ENCODE measurements around the gene RHBDD1.

Gene RHBDD1, protein sequence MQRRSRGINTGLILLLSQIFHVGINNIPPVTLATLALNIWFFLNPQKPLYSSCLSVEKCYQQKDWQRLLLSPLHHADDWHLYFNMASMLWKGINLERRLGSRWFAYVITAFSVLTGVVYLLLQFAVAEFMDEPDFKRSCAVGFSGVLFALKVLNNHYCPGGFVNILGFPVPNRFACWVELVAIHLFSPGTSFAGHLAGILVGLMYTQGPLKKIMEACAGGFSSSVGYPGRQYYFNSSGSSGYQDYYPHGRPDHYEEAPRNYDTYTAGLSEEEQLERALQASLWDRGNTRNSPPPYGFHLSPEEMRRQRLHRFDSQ

DNA sequence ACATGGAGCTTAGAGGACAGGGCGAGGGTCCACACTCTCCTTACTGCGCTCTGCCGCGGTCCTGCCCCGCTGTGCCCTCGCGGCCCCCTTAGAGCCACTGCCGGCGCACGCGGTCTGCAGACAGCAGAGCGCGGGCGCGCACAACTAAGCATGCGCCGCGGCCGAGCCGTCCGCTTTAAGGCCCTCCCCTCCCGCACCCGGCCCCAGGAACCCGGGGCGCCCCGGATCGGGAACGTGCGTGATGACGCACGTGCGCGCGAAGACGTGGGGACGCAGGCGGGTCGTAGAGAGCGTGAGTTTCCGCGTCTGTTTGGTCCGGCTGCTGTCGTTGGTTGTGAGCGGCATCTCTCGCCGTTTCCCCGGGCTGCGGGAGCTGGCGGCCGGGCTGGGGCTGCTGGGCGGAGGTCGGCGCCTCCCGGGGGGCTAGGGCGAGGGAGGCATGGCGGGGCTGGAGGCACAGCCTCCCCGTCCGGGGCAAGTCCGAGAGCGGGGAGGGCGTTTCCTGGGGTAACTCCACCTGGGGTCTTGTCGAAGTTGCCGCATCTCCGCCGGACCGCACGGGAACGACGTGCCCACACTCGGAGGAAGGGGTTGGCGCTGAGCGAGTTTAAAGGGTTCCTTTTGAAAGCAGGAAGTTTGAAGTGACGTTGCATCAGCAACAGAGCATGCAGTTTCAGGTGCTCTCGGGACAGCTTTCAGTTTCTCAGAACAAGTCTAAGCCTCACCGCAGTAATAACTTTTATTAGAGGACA lies at the start of gene RHBDD1:
Gene RHBDD1, plus strand, starts transcription at position 259 of the 752 bp plus-strand sequence. CDS start 28,640 bp downstream, outside the sequence.
- peak; percentile 93 for DNase-seq (ENCODE audit: low spot score)

DNA sequence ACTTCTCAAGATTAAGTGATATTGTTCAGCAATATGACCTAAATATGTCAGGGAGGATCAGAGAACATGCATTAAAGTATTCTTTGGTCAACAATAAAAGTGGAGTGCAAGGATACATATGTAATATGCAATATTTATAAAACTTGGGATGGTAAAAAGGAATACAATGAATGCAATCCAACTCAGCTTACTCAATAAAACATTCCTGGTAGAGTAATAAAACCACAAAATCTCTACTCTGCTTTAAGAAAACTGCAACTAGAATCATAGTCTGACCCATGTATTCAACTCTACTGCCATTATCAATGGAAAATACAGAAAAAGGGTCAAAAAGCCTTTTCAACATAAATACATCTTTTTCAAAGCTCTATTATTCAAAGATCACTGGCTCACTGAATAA lies 47.8 kb upstream of the RHBDD1 start:
- DNase-seq (ENCODE audit: low spot score): no peak

DNA sequence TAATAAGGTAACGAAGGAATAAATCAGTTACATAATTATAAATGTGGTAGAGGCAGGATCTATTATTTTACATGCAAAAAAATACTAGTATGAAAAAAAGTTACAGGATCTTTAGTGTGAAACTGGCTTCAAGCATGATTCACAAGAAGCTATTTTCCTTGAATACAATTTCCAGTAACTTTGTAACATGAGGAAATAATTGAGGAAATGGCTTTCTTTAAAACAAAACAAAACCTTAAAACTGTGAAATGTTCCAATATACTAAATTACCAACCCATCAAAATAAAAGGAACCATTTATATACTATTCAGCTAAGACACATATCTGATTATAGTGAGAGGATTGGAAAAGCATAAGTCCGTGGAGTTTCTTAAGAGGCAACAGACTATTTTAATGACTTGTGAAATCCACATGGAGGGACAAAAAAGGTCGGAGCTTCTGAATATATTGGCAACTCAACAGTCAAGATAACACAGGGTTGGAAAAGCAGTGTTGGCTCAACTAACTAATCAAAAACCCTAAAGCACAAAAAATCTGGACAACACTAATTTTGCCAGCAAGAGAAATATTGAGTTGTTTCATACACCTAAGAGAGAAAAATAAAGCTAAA lies 46.9 kb upstream of the RHBDD1 start:
- DNase-seq (ENCODE audit: low spot score): no peak

DNA sequence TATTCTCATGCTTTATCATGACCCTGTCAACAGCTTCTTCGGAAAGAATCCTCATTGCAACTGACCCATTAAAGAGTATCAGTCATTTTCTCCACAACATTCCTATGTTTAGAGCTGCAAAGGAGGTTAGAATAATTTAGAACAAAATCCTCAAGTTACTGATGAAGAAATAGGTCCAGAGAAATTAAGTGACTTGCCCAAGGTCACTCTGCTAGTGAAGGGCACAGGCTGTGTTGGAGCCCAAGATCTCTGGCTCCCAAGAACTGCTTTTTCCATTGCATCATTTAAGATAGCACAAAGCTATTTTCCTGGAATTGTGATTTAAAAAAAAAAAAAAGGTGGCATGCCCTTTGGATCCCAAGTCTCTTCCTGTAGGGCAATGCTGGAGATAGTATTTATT lies 45.8 kb upstream of the RHBDD1 start:
- DNase-seq (ENCODE audit: low spot score): no peak

DNA sequence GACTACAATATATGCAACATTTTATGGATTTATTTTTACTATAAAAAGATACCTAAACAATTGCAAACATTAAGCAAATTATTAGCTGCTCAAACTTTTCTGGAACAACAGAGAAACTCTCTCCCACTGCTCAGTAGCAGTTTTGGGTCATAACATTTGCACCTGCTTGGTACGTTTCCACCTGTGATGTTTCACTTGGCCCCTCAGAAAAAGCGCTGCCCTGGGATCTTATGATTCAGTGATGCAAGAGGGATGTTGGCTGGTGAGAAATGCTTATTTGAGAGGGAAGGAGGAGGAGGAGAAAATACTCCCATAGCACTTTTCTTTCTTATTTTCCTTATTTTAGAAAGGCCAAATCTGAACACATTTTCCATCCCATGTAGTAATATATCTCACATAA lies 45.4 kb upstream of the RHBDD1 start:
- DNase-seq (ENCODE audit: low spot score): peak; percentile 15

DNA sequence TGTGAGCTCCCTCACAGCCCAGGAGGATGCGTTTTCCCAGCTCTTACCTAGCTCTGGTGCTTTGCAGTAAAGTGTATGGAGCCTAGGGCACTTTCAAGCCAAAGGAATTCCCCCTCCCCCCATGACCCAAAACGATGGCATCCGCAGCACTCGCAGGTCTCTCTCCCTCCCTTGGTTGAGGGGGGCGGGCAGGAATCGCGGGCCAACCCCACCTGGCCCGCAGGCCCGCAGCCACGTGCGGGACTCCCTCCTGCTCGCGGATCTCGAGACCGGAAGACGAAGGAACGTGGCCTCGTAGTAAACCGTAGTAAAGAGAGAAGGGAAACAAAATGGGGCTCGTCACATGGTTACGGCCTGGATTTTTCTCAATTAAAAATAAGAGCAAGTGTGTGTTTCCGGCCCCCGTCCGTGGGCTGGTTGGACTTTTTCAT lies 44.8 kb upstream of the RHBDD1 start:
- peak; percentile 77 for DNase-seq (ENCODE audit: low spot score)

DNA sequence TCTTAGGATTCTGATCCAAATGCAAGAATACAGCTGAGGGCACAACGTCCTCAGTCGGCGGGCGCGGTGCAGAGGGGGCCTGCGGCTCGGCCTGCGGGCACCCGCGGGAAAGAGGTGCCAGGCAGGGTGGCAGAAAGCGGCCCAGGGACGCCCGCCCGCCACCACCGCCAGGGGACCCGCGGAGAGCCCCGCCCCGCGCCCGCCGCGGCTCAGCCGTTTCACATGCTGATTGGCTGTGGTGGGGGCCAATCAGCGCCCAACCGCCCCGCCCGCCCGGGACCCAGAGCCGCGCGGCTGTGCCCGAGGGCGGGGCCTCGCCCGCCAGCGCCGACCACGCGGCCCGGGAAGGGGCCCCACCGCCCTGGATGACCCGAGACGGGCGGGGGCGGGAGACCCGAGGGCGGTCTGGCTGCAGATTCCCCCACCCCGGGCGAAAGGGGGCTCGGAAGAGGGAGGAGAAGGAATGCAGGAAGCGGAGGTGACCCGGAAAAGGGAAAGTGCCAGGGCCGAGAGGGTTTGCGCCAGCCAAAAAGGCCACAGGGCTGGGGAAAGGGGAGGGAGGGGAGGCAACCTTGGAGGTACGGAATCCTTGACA lies 44.3 kb upstream of the RHBDD1 start:
- DNase-seq (ENCODE audit: low spot score): peak; percentile 84

DNA sequence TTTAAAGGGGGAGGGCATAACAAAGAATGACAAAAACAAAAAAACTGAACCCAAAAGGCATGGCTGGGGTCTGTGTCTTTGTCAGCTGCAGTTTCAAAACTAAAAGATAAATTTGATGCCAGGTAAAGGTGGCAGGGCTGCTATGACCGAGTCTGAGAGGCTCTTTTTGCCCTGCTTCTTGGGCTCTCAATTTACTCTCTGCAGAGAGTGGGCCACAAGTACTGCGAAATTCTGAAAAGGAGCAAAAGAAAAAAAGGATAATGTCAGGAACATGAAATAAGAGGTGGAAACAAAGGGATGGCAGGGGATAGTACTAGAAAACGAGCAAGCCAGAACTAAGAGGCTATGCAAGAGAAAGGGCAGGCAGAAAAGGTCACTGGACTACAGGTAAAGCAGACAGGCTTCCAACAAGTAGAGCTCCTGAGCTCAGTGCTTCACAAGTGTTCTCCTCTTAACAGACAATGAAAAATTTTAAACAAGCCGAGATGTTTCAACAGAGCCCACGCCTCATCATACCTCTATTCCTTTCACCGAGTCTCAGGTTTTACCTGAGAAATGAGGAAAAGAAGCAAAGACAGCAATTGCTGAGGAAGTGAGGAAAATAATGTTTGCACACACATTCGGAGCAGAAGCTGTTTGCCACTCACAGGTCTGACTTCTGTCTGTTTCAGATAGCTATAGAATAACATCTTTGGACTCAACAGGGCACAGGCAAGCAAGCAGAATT lies 43.5 kb upstream of the RHBDD1 start:
- DNase-seq (ENCODE audit: low spot score): peak; percentile 60

DNA sequence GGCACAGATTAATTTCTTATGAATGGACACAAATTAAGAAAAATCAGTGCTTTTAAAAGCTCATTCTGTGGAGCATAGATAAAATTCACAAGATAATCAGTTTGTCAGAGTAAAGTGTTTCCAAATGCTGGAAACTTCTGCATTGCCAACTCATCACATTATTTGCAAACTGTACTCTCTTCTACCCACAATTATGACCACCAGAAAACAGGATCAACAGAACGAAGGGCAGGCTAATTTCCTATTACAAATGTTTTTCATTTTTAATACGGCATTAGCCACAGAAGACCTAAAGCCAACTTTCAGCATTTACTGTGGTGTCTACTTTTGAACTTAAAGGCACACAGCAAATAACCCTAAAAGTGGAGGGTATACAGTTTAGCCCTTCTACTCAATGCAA lies 42.2 kb upstream of the RHBDD1 start:
- DNase-seq (ENCODE audit: low spot score): peak; percentile 33

DNA sequence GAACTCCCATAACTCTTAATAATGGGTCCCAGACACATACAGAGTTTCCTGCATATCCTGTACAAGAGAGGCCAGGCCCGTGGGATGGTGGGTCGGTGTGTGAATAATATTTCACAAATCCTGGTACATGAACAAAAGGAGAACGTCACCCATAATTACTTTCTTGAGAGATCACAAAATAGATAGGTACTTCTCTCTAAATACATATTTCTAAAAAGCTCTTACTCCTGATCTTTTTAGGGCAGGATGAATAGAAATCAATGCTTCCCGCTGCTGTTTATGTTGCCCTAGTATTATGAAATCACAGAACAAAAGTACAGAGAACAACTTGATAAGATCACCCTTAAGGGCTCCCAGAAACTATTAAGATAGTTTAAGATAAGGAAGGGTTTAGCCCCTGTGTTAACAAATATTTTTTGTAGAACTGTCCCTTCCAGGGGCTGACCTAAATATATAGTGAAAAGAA lies 41.6 kb upstream of the RHBDD1 start:
- no peak for DNase-seq (ENCODE audit: low spot score)

DNA sequence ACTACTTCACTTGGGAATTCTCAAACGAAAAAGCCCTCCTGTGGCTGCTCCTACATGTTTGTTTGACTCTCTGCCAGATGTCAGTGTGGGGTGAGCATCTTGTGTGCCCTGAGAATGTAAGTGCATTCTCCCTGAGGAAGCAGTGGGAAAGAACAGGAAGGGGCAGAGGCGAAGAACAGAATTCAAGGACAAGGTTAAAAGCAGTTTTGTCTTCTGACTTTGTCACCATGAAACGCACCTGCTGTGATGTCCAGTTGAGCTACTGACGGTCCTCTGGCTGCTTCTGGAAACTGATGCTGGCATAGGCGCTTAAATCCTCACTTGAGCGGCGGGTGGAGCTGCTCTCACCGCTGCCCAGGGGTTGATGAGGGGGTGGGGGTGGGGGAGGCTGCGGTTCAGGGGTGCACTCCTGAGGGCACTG lies 41.1 kb upstream of the RHBDD1 start:
- DNase-seq (ENCODE audit: low spot score): peak; percentile 63

DNA sequence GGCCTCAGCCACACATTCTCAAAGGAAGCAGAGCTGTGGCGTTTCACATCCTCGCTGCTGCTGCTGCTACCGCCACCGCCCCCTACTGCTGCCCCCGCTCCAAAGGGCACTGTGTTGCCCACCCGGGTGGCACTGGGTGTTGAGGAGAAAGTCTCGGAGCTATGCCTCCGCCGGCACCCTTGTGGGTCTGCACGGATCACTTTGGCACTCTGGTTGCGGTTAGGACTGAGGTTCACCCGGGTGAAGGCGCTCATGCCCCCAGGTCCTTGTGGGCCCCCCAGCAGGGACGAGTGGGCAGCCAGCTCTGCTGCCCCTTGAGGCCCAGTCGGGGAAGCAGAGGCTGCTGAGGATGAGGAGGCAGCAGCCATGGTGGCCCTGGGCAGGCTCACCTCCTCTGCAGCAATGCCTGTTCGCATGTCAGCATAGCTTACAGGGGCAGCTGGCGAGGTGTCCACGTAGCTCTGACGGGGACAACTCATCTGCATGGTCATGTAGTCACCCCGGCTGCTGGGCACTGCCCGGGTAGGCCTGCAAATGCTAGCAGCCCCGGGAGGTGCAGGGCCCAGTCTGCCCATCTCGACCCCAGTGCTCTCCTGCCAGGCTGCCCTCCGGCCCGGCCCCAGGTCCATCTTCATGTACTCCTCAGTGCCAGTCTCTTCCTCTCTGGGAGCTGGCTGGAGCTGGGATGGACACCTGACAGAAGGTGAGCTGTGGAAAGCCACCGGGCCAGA lies 40.4 kb upstream of the RHBDD1 start:
- peak; percentile 19 for DNase-seq (ENCODE audit: low spot score)

DNA sequence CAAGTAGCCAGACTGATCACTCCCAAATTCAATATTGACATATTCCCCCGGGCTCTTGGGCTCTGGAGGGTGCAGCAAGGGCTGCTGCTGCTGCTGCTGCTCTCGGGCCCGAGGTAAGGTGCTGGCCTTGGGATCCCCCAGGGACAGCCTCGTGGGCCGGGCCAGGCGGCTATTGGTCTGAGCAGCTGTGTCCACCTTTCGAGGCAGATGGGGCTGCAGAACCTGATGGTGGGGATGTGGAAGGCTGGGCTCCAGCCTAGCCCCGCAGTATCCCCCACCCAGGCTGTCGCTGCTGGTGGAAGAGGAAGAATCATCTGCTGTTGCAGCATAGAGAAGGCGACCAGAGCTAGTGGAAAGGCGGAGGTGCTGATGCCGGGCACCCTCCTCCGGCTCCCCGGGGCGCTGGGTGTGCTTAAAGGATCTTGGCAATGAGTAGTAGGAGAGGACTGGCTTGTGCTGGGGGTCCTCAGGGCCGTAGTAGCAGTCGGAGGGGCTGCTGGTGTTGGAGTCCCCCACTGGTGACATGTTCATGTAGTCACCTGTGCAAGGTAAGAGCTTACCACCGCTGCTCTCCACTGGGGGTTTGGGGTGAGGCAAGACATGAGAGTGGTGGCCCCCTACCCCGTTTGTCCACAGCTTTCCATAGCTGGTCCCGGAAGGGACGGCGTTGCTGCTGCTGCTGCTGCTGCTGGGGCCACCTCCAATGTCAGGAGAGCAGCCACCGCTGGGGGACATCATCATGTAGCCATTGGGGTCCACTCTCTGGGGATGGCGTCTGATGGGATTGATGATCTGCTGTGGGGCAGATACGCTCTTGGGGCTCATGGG lies 39.6 kb upstream of the RHBDD1 start:
- DNase-seq (ENCODE audit: low spot score): no peak

DNA sequence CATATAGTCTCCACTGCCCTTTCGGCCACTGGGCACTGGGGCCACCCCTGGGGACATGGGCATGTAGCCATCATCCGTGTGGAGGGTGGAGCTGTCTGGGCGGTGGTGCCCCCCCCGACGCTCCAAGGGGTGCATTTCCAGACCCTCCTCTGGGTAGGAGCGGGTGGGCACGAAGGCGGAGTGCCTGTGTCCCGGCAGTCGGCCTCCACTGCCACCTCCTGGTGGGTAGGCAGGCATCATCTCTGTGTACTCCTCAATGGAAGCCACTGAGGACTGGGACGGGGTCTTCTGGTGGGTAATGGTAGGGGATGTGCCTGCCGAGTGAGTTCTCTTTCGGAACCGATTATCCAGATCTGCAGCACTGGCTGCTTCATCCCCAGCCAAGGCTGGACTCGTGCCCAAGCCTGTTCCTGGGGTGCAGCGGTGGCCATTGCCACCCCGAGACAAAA lies 39.0 kb upstream of the RHBDD1 start:
- DNase-seq (ENCODE audit: low spot score): no peak

DNA sequence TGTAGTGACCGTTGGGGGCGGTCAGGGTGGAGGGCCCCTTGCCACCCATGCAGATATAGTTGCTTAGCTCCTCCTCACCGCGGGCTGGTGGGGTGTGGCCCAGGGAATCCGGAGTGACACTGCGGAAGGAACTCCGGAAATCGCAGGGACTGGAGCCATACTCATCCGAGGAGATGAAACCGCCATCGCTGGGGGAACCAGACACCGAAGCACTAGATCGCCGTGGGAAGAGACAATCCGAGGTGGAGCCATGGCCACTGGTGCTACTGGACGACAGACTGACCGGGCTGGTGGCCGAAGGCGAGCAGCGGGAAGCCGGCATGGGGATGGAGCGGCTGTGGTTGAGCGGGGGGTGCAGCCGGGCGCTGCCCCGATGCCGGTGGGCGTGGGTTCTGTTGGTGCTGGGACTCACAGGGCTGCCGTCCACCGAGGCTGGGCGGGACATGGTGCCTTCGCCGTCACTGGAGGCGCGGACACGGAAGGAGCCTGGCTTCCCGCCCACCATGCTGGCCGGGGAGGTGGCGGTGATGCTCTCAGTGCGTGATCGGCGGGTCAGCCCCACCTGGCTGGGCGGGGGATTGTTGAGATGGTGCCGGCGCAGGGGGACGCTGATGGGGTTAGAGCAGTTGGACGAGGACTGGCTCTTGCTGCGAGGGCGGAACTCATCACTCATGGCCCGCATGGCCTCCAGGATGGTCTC lies 38.4 kb upstream of the RHBDD1 start:
- no peak for DNase-seq (ENCODE audit: low spot score)

DNA sequence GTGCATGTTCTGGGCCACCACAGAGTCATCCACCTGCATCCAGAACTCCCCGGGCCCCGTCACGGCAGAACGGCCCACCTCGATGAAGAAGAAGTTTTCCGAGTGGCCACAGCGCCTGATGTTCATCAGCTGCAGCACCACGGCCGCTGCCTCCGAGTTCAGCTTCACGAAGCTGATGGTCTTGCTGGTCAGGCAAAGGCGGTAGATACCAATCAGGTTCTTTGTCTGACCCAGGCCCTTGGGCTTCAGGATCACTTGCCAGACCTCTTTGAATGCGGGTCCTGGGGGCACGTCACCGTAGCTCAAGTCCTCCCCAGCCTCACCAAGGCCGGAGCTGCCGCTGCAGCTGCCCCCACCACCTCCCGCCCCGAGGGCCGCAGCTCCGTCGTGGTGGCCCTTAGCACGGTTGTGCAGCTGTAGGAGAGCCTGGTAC lies 37.8 kb upstream of the RHBDD1 start:
- DNase-seq (ENCODE audit: low spot score): no peak

DNA sequence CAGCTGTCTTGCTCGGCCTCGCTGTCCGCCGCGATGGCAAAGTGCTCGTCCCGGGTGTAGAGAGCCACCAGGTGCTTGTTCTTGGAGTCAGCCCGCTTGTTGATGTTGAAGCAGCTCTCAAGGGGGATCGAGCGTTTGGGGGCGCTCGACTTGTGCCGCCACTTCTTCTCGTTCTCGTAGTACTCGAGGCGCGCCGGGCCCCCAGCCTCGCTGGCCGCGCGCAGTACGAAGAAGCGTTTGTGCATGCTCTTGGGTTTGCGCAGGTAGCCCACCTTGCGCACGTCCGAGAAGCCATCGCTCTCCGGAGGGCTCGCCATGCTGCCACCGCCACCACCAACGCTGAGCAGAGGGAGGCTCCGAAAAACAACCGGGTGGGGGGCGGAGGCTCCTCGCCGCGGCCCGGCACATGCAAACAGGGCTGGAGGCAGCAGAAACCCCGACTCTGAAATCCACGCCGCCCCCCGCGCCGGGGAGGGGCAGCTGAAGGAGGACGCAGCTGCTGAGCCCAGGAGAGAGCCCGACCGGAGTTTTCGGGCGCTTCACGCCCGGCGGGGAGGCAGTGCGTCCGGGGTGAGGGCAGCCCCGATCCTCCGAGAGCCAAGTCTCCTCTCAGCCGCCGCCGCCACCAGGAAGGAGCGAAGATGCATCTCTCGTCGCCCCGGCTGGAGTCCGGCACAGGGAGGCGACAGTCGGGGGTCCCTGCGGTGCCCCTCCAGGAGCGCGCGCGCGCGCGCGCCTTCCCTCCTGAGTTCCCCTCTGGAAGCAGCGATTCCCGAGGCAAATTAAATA lies 37.2 kb upstream of the RHBDD1 start:
- peak; percentile 77 for DNase-seq (ENCODE audit: low spot score)

DNA sequence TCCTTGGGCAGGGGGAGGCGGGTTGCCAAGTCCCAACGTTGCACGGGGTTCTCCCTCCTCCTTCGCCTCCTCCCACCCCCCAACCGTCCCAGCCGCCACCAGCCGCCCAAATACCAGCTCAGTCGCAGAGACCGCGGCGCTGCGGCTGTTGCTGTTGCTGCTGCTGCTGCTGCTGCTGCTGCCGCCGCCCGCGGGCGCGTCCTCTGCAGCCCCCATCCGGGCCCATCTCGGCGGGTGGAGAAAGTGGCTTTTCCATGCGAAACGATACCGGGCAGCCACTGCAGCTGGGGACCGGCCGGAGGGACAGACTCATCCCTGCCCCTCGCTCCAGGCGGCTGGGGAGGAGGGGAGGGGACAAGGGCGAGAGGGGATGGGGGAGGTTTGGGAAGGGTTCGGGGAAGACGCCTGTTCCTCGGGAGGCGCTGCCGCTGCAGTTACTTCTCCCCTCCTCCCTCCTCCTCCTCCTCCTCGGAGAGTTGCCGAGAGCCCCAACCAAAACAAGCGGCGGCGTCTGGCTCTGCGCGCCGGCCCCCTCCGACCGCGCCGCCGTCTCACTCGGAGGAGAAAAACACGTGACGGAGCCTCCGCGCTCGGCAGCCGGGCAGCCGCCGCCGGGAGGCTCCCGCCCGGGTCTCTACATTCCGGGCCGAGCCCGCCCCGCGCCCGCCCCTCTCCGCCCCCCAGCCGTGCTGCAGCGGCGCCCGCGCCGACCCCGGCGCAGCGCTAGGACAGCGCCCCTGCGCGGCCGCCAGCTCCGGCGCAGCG lies 36.5 kb upstream of the RHBDD1 start, which contains the start of gene IRS1:
Gene IRS1, minus strand, starts transcription at position 610 of the 765 bp plus-strand sequence. CDS start 1,082 bp downstream, outside the sequence.
- DNase-seq (ENCODE audit: low spot score): peak; percentile 73
